Measurements from ENCODE around the gene TFAP2D. TPM values are rescaled to one million over a fixed set of nuclear protein-coding genes. Genes with fewer than 3 reads are reported as not detected.

The TFAP2D gene
- total RNA-seq, 2 donors from 2014 or later, result not detected

DNA sequence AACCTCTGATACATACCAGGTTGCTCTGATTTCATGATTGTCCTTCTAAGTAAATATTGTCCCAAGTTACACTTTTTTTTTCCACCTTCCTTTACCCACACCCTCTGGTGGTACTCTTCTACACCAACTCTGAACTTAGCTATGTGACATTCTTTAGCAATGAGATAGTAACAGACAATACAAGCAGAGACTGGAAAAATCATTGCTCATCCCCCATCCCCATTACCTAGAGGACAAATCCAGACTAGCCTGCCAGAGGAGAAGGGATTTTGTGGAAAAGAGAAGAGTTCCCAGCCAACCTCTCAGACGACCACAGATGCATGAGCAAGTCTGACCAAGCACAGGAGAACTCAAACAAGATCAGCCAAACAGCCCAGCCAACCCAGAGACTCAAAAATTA is 72.6 kb downstream of the TFAP2D start:
- Histone ChIP-seq H3K27me3 (replicated peaks; ENCODE audit: insufficient read depth) (no peaks in the 10 kb centered on the region), H3K9me3 (no peaks in the 10 kb centered on the region), H3K4me3 (no peak overlapping the region), H3K27ac (no peak overlapping the region), H3K36me3 (no peaks in the 10 kb centered on the region), H3K4me1 (ENCODE audit: control insufficient read depth in 1 of 2, low read depth in 2 of 2) (no peaks in the 10 kb centered on the region)
- DNase-seq (ENCODE audit: low spot score) (no peak), ATAC-seq (ENCODE audit: insufficient number of reproducible peaks, low FRiP score, low read depth) (no peak)
- TF ChIP-seq, protein P1, sequence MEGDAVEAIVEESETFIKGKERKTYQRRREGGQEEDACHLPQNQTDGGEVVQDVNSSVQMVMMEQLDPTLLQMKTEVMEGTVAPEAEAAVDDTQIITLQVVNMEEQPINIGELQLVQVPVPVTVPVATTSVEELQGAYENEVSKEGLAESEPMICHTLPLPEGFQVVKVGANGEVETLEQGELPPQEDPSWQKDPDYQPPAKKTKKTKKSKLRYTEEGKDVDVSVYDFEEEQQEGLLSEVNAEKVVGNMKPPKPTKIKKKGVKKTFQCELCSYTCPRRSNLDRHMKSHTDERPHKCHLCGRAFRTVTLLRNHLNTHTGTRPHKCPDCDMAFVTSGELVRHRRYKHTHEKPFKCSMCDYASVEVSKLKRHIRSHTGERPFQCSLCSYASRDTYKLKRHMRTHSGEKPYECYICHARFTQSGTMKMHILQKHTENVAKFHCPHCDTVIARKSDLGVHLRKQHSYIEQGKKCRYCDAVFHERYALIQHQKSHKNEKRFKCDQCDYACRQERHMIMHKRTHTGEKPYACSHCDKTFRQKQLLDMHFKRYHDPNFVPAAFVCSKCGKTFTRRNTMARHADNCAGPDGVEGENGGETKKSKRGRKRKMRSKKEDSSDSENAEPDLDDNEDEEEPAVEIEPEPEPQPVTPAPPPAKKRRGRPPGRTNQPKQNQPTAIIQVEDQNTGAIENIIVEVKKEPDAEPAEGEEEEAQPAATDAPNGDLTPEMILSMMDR (IDR thresholded peaks at IDR 0.05), result no peak

DNA sequence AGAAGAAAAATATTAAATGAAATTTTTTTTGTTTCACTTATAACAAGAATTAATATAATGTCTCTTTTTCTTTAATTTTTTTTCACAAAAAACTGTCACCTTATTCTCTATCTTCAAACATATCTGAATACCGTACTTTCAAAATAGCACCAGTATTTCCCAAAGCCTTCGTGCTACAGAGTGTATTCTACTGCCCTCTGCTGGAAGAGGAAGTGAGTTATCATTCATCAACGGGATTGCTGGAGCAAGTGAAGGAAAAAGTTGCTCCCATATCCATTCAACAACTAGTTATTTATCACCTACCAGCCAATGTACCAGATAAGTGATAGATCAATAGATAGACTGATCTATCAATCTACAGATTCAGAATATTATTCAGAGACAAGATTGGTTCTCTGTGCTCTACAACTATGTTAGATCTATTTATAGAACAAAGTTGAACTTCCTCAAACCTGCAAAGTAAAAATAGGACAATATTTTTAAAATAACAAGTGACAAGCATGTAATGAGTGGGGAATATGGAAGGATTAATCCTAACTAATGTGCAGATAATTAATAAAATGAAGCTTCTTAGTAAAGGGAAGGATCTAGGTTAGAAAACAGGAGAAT is 78.7 kb downstream of the TFAP2D start:
- TF ChIP-seq, protein P1 (IDR thresholded peaks at IDR 0.05), result no peak
- no peak for DNase-seq (ENCODE audit: low spot score)
- no peaks in the 10 kb centered on the region for H3K27me3 ChIP-seq (replicated peaks; ENCODE audit: insufficient read depth)

DNA sequence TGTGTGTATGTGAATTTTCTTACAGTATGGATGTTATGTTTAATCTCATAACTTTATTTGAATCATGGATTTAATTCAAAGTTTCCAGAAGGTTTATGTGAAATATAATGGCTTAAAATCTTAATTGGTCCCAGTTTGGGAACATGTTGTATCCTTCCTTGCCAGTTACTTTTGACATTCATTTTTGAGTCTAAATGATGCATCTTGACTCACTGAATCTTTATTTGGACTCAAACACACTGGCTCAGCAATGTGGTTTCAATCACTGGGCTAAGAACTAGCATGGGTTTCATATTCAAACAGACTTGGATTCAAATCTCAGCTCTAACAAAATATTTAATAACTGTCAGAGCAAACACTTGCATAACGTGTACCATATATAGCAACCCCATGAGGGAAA is 79.4 kb downstream of the TFAP2D start:
- H3K36me3 ChIP-seq, result no peaks in the 10 kb centered on the region
- TF ChIP-seq, protein P1 (IDR thresholded peaks at IDR 0.05), result no peak
- H3K9me3 ChIP-seq, result no peaks in the 10 kb centered on the region
- H3K4me1 ChIP-seq (ENCODE audit: control insufficient read depth in 1 of 2, low read depth in 2 of 2), result no peaks in the 10 kb centered on the region
- no peak overlapping the region for H3K4me3 ChIP-seq
- no peak for ATAC-seq (ENCODE audit: insufficient number of reproducible peaks, low FRiP score, low read depth)
- H3K27ac ChIP-seq, result no peak overlapping the region
- DNase-seq (ENCODE audit: low spot score), result no peak
- H3K27me3 ChIP-seq (replicated peaks; ENCODE audit: insufficient read depth), result no peaks in the 10 kb centered on the region

More for the DNA sequence above, 78.7 kb downstream of the TFAP2D start:
- Histone ChIP-seq H3K9me3 (no peaks in the 10 kb centered on the region), H3K4me1 (ENCODE audit: control insufficient read depth in 1 of 2, low read depth in 2 of 2) (no peaks in the 10 kb centered on the region), H3K36me3 (no peaks in the 10 kb centered on the region), H3K4me3 (no peak overlapping the region), H3K27ac (no peak overlapping the region)
- ATAC-seq (ENCODE audit: insufficient number of reproducible peaks, low FRiP score, low read depth), result no peak

DNA sequence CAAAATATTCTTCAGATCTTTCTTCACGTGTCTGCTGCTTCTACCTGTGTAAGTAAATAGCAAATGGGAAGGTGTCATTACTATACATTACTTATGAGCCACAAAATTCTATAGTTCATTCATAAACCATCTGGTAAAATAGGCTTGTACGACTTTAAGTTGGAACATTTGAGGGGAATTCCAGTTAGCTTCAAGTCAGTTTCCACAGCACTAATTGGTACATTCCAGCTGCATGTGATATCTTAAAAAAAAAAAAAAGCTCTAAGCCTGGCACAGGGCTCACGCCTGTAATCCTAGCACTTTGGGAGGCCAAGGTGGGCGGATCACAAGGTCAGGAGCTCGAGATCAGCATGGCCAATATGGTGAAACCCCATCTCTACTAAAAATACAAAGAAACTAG is 82.2 kb downstream of the TFAP2D start:
- H3K36me3 ChIP-seq, result no peaks in the 10 kb centered on the region
- no peak overlapping the region for H3K4me3 ChIP-seq
- no peak overlapping the region for H3K27ac ChIP-seq
- no peak for ATAC-seq (ENCODE audit: insufficient number of reproducible peaks, low FRiP score, low read depth)
- H3K9me3 ChIP-seq, result no peaks in the 10 kb centered on the region
- TF ChIP-seq, protein P1 (IDR thresholded peaks at IDR 0.05), result no peak
- no peaks in the 10 kb centered on the region for H3K4me1 ChIP-seq (ENCODE audit: control insufficient read depth in 1 of 2, low read depth in 2 of 2)
- no peaks in the 10 kb centered on the region for H3K27me3 ChIP-seq (replicated peaks; ENCODE audit: insufficient read depth)
- DNase-seq (ENCODE audit: low spot score), result no peak

DNA sequence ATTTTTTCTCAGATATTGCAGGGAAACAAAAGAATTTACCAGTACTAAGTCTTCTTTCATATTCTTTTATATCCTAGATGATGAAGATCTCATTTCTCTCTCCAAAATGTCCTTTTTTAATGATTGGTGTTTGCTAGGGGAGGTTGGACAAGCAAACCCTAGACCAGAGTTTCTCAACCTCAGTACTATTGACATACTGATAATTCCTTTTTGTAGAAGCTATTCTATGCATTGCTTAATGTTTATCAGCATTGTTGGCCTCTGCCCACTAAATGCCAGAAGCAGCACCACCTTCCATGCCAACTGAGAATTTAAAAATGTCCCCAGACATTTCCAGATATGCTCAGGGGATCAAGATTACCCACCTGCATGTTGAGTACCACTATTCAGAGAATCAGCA is 91.0 kb downstream of the TFAP2D start:
- Histone ChIP-seq H3K9me3 (no peaks in the 10 kb centered on the region), H3K36me3 (no peaks in the 10 kb centered on the region), H3K27ac (no peak overlapping the region), H3K27me3 (replicated peaks; ENCODE audit: insufficient read depth) (no peaks in the 10 kb centered on the region), H3K4me3 (no peak overlapping the region), H3K4me1 (ENCODE audit: control insufficient read depth in 1 of 2, low read depth in 2 of 2) (no peaks in the 10 kb centered on the region)
- ATAC-seq (ENCODE audit: insufficient number of reproducible peaks, low FRiP score, low read depth) (no peak), DNase-seq (ENCODE audit: low spot score) (no peak)
- TF ChIP-seq, protein P1 (IDR thresholded peaks at IDR 0.05), result no peak

Data from thoracic aorta (tissue), 2 donors.